ENCODE data around the gene MINDY4B. TPM values are rescaled to one million over a fixed set of nuclear protein-coding genes. Genes with fewer than 3 reads are reported as not detected.

Gene MINDY4B
- total and polyA plus RNA-seq, 7 donors, result not detected

- no peak for ATAC-seq
- 58 to 80% (median 63%) methylated on average over 3 of the region's 3 CpGs for WGBS, 3 donors
Measured at GRCh38 chr3:150885535-150885934, 19.7 kb downstream of the MINDY4B start.

GRCh38 chr3:150878996-150879575 lies 26.2 kb downstream of the MINDY4B start:
- ATAC-seq, result no peak
- H3K9me3 ChIP-seq, result no peaks in the 10 kb centered on the region
- H3K27ac ChIP-seq, result no peak overlapping the region
- H3K4me3 ChIP-seq, result no peak overlapping the region
- 40 to 57% (median 50%) methylated on average over 2 of the region's 2 CpGs for WGBS, 3 donors
- no peaks in the 10 kb centered on the region for H3K36me3 ChIP-seq (ENCODE audit: insufficient read depth in 1 of 2, low read depth in 1 of 2)
- no peak for TF ChIP-seq CTCF (IDR thresholded peaks at IDR 0.05)
- no peak for DNase-seq
- H3K4me1 ChIP-seq, result no peaks in the 10 kb centered on the region
- intact Hi-C loops (cut with DNase I), result no loop called here
- H3K27me3 ChIP-seq (ENCODE audit: insufficient read depth in 3 of 3, low read length in 2 of 3), result no peaks in the 10 kb centered on the region

More at GRCh38 chr3:150885535-150885934, 19.7 kb downstream of the MINDY4B start:
- TF ChIP-seq CTCF (IDR thresholded peaks at IDR 0.05), result no peak
- no peaks in the 10 kb centered on the region for H3K27me3 ChIP-seq (ENCODE audit: insufficient read depth in 3 of 3, low read length in 2 of 3)
- no peak for DNase-seq
- H3K9me3 ChIP-seq, result no peaks in the 10 kb centered on the region
- H3K4me1 ChIP-seq, result no peaks in the 10 kb centered on the region
- H3K27ac ChIP-seq, result no peak overlapping the region
- intact Hi-C loops (cut with DNase I), result no loop called here
- no peaks in the 10 kb centered on the region for H3K36me3 ChIP-seq (ENCODE audit: insufficient read depth in 1 of 2, low read depth in 1 of 2)
- H3K4me3 ChIP-seq, result no peak overlapping the region

- no peak overlapping the region for H3K27ac ChIP-seq
- H3K4me3 ChIP-seq, result no peak overlapping the region
- no peaks in the 10 kb centered on the region for H3K36me3 ChIP-seq (ENCODE audit: insufficient read depth in 1 of 2, low read depth in 1 of 2)
- no peak for DNase-seq
- H3K27me3 ChIP-seq (ENCODE audit: insufficient read depth in 3 of 3, low read length in 2 of 3), result no peaks in the 10 kb centered on the region
- 93 to 100% (median 97%) methylated on average over 1 of the region's 1 CpG for WGBS, 3 donors
- no peak for ATAC-seq
- H3K9me3 ChIP-seq, result no peaks in the 10 kb centered on the region
- intact Hi-C loops (cut with DNase I), result no loop called here
- TF ChIP-seq CTCF (IDR thresholded peaks at IDR 0.05), result no peak
- H3K4me1 ChIP-seq, result no peaks in the 10 kb centered on the region
Measured at GRCh38 chr3:150878290-150878689, 26.9 kb downstream of the MINDY4B start.

- DNase-seq (no peak), ATAC-seq (no peak)
- H3K27me3 ChIP-seq (ENCODE audit: insufficient read depth in 3 of 3, low read length in 2 of 3), result no peaks in the 10 kb centered on the region
- H3K36me3 ChIP-seq (ENCODE audit: insufficient read depth in 1 of 2, low read depth in 1 of 2), result no peaks in the 10 kb centered on the region
- no peaks in the 10 kb centered on the region for H3K4me1 ChIP-seq
- no peak overlapping the region for H3K4me3 ChIP-seq
- 74 to 85% (median 78%) methylated on average over 3 of the region's 3 CpGs for WGBS, 3 donors
- TF ChIP-seq CTCF (IDR thresholded peaks at IDR 0.05), result no peak
- no peaks in the 10 kb centered on the region for H3K9me3 ChIP-seq
- no peak overlapping the region for H3K27ac ChIP-seq
- intact Hi-C loops (cut with DNase I), result no loop called here
Measured at GRCh38 chr3:150877303-150877702, 27.9 kb downstream of the MINDY4B start.
